ENCODE data around the gene SPTY2D1.
"Not testable (repeated sequence)": the region's sequence is repeated elsewhere in the genome, so short reads cannot be mapped to it uniquely, and the experiment has no call there.

The SPTY2D1 gene

DNA sequence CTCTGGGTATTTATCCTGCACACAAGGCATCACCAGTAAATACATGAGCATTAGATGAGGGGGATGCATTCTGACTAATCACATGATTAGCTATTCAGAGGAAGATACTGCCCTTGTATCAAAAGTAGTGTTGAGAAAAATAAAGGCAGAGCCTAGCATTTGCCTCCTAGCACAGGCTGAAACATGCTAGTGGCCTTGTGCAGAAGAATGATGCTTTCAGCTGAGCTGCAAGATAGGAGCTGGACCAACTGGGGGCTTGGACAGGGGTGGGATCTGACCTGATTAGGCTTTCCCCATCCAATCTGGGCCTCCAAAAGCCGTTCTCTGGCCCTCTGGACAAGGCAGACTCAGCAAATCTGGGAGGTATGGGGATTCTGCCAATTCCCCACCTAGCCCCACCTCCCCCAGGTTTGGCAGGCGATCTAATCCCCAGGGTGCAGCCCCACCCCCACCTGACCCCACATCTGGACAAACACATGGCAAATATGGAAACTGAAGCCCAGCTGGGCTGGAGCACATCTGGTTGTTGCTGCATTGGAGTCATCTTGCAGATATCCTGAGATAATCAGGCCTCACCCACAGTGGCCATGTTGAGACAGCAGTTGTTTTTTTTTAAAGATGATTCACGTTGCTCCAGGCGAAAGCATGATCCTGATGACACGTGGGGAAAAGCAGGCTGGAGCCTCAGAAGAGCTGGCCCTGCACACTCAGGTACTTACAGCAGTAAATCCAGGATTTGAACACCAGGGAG, 39.0 kb downstream of the SPTY2D1 start:
- no peak overlapping the region for H3K27ac ChIP-seq (ENCODE audit: low read length)
- no peaks in the 10 kb centered on the region for H3K9me3 ChIP-seq (ENCODE audit: insufficient read depth, low read length)
- H3K79me2 ChIP-seq (ENCODE audit: low read length): no peaks in the 10 kb centered on the region
- H3K27me3 ChIP-seq (ENCODE audit: low read depth, low read length): no peaks in the 10 kb centered on the region
- H3K9ac ChIP-seq (ENCODE audit: low read length): no peak overlapping the region
- TF ChIP-seq, protein P1, sequence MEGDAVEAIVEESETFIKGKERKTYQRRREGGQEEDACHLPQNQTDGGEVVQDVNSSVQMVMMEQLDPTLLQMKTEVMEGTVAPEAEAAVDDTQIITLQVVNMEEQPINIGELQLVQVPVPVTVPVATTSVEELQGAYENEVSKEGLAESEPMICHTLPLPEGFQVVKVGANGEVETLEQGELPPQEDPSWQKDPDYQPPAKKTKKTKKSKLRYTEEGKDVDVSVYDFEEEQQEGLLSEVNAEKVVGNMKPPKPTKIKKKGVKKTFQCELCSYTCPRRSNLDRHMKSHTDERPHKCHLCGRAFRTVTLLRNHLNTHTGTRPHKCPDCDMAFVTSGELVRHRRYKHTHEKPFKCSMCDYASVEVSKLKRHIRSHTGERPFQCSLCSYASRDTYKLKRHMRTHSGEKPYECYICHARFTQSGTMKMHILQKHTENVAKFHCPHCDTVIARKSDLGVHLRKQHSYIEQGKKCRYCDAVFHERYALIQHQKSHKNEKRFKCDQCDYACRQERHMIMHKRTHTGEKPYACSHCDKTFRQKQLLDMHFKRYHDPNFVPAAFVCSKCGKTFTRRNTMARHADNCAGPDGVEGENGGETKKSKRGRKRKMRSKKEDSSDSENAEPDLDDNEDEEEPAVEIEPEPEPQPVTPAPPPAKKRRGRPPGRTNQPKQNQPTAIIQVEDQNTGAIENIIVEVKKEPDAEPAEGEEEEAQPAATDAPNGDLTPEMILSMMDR (IDR thresholded peaks at IDR 0.05; ENCODE audit: low read depth, low read length): no peak
- no peak for TF ChIP-seq EZH2phosphoT487 (IDR thresholded peaks at IDR 0.05; ENCODE audit: low read depth)
- H4K20me1 ChIP-seq (ENCODE audit: insufficient read depth, low read length): no peaks in the 10 kb centered on the region
- H3K4me3 ChIP-seq (ENCODE audit: low read length): no peak overlapping the region
- H3K36me3 ChIP-seq (replicated peaks; ENCODE audit: low read depth, low read length): no peaks in the 10 kb centered on the region
- H3K4me2 ChIP-seq (ENCODE audit: low read length): no peak overlapping the region
- H3K4me1 ChIP-seq (ENCODE audit: low read length): no peaks in the 10 kb centered on the region
- H2AFZ ChIP-seq (ENCODE audit: low read depth, low read length): no peak overlapping the region

DNA sequence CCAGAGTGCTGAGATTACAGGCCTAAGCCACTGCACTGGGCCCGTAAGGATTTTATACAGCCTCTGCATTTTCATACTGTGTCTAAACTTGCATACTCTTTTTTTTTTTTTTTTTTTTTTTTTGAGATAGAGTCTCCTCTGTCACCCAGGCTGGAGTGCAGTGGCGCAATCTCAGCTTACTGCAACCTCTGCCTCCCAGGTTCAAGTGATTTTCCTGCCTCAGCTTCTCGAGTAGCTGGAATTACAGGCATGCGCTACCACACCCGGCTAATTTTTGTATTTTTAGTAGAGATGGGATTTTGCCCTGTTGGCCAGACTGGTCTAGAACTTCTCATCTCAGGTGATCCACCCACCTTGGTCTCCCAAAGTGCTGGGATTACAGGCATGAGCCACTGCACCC, 40.1 kb downstream of the SPTY2D1 start:
- H3K4me3 ChIP-seq (ENCODE audit: low read length); H3K27me3 ChIP-seq (ENCODE audit: low read depth, low read length); H4K20me1 ChIP-seq (ENCODE audit: insufficient read depth, low read length); H3K4me1 ChIP-seq (ENCODE audit: low read length); H3K36me3 ChIP-seq (replicated peaks; ENCODE audit: low read depth, low read length); H3K27ac ChIP-seq (ENCODE audit: low read length); H2AFZ ChIP-seq (ENCODE audit: low read depth, low read length); H3K79me2 ChIP-seq (ENCODE audit: low read length); H3K9me3 ChIP-seq (ENCODE audit: insufficient read depth, low read length); H3K9ac ChIP-seq (ENCODE audit: low read length); H3K4me2 ChIP-seq (ENCODE audit: low read length): not testable (repeated sequence)

DNA sequence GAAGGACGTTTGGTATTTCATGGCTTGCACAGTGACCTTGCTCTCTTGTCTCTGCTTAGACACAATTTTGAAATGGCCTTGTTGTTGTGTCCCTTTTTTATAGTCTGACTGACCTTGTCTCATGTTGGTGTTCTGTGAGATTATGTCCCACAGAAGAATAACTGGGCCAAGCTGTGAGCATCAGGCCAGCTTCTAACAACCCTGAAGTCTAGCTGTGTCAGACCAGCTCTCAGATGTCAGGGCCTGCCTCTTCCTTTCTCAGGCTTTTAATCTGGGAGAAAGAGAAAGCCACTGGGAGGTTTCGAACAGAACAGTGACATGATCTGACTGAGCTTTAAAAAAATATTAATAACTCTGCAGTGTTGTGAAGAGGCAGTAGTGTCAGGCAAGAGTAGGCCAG, 43.6 kb downstream of the SPTY2D1 start:
- H3K9ac ChIP-seq (ENCODE audit: low read length): no peak overlapping the region
- no peak overlapping the region for H3K4me2 ChIP-seq (ENCODE audit: low read length)
- no peaks in the 10 kb centered on the region for H4K20me1 ChIP-seq (ENCODE audit: insufficient read depth, low read length)
- H3K9me3 ChIP-seq (ENCODE audit: insufficient read depth, low read length): no peaks in the 10 kb centered on the region
- peaks cover 13% of the 10 kb centered on the region for H3K4me1 ChIP-seq (ENCODE audit: low read length)
- H3K36me3 ChIP-seq (replicated peaks; ENCODE audit: low read depth, low read length): no peaks in the 10 kb centered on the region
- no peak overlapping the region for H2AFZ ChIP-seq (ENCODE audit: low read depth, low read length)
- TF ChIP-seq EZH2phosphoT487 (IDR thresholded peaks at IDR 0.05; ENCODE audit: low read depth): no peak
- TF ChIP-seq, protein P1 (IDR thresholded peaks at IDR 0.05; ENCODE audit: low read depth, low read length): no peak
- no peaks in the 10 kb centered on the region for H3K27me3 ChIP-seq (ENCODE audit: low read depth, low read length)
- no peak overlapping the region for H3K27ac ChIP-seq (ENCODE audit: low read length)
- H3K4me3 ChIP-seq (ENCODE audit: low read length): no peak overlapping the region
- H3K79me2 ChIP-seq (ENCODE audit: low read length): peaks cover 21% of the 10 kb centered on the region

DNA sequence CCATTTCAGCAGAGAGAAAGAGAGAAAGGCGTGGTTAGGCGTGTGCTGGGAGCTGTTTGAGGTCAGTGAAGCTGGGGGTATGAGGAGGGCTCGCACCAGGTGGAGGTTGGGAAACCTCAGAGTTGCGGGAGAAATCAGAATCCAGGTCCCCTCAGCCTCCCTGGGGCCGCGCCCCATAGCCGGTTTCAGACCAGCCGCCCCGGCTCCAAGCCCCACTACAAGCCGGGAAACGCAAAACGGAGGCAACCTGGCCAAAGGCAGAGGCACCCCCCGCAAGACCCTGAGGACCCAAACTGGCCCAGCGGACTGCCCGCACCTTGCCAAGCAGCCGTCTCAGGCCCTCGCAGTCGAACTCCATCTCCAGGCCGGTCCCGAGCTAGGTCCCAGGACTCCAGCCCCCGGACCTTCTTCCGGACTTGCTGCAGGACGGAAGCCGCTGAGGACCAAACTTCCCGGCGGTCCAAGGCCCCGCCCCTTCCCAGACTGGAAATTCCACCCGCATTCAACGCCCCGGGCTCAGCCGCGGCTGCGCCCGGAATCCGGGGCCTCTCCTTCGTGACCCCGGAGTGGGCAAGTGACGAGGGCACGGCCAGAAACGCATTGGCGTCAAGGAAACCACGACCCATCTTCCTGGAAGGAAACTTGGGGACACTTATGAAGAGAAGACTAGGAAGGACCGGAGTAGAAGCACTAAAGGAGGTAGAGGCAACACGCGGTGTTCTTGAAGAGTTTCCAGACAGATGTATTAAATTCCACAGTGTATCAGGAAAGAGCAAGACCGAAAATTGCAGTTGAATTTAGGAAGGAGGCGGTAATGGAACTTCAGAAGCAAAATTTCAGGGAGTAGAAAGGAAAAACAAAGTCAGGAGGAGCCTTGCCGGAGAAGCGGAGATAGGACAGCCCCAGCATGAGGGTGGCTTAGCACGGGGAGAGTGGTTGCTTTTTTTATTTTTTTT, 45.6 kb downstream of the SPTY2D1 start, which contains the start of gene UEVLD:
Gene UEVLD (minus strand): TSS at position 438 of the 956 bp plus-strand sequence. CDS start 80 bp downstream, at position 358.
- Histone ChIP-seq H4K20me1 (ENCODE audit: insufficient read depth, low read length) (no peaks in the 10 kb centered on the region), H3K4me3 (ENCODE audit: low read length) (peak within 1 kb of the TSS; percentile 87), H3K4me2 (ENCODE audit: low read length) (peak within 1 kb of the TSS; percentile 90), H3K27ac (ENCODE audit: low read length) (peak within 1 kb of the TSS; percentile 35; the same call in 1 of the 2 replicates), H2AFZ (ENCODE audit: low read depth, low read length) (peak within 1 kb of the TSS; percentile 99), H3K4me1 (ENCODE audit: low read length) (peaks cover 13% of the 10 kb centered on the region), H3K9me3 (ENCODE audit: insufficient read depth, low read length) (no peaks in the 10 kb centered on the region), H3K27me3 (ENCODE audit: low read depth, low read length) (no peaks in the 10 kb centered on the region), H3K9ac (ENCODE audit: low read length) (peak within 1 kb of the TSS; percentile 86), H3K79me2 (ENCODE audit: low read length) (peaks cover 21% of the 10 kb centered on the region), H3K36me3 (replicated peaks; ENCODE audit: low read depth, low read length) (no peaks in the 10 kb centered on the region)
- TF ChIP-seq EZH2phosphoT487 (IDR thresholded peaks at IDR 0.05; ENCODE audit: low read depth): no peak
- TF ChIP-seq, protein P1 (IDR thresholded peaks at IDR 0.05; ENCODE audit: low read depth, low read length): no peak

Measured in OCI-LY3 (cell line).